ENCODE data around the gene MPP3. TPM values are rescaled to one million over a fixed set of nuclear protein-coding genes. Genes with fewer than 3 reads are reported as not detected.

MPP3 gene
- total and polyA plus RNA-seq, 10 of the 15 experiments (the other 5 are each of a cell fraction or from before 2014, with no cell fraction given): not detected

DNA sequence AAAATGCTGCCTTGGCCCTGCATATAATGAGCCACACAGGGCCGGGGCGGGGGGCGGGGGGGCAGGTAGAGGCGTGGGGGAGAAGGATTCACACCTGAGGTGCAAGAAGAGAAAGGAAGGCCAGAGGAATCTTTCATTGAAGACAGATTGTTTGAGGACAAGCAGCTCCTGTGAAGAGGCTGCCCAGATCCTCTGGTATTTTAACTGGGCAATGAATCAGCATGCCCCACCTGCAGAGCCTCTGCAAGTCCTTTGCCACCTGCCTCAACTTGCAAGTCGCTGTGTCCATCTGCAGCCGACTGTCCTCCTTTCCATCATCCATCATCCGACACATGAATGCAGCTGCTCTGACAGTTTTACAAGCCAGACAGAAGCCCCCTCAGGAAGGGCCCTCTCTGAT is 73.1 kb downstream of the MPP3 start:
- Histone ChIP-seq H3K9ac (ENCODE audit: control insufficient read depth, insufficient read depth, low read length) (no peak overlapping the region), H3K27me3 (replicated peaks in 1 of 2; ENCODE audit: control insufficient read depth in 2 of 2, insufficient read depth in 2 of 2, low read length in 1 of 2) (peaks cover 5 to 6% of the 10 kb centered on the region in 2 experiments), H3K4me3 (no peak overlapping the region), H3K36me3 (ENCODE audit: control insufficient read depth in 2 of 2, insufficient read depth in 2 of 2, low read length in 1 of 2) (no peaks in the 10 kb centered on the region), H2AFZ (ENCODE audit: control insufficient read depth, low read depth, low read length) (no peak overlapping the region), H3K4me2 (ENCODE audit: control insufficient read depth, insufficient read depth) (no peak overlapping the region), H4K20me1 (ENCODE audit: control insufficient read depth, insufficient read depth) (no peaks in the 10 kb centered on the region), H3K9me3 (replicated peaks; ENCODE audit: control insufficient read depth, insufficient read depth, low read length) (no peaks in the 10 kb centered on the region), H3K27ac (ENCODE audit: control insufficient read depth, insufficient read depth) (no peak overlapping the region), H3K79me2 (ENCODE audit: control insufficient read depth, insufficient read depth, low read length) (no peaks in the 10 kb centered on the region), H3K4me1 (ENCODE audit: control insufficient read depth, insufficient read depth, low read length) (no peaks in the 10 kb centered on the region)
- intact Hi-C loops (cut with micrococcal nuclease; ENCODE audit: unreplicated experiment) (loop anchor here (1.0 to 5.0 kb wide), 3 partner anchors 66 to 368 kb away; no protein-coding TSS in a partner anchor), in situ Hi-C loops (cut with MboI) (loop anchor here (5.0 kb wide), 2 partner anchors 63 to 183 kb away; no protein-coding TSS in a partner anchor)
- ChIA-PET POLR2A (no interaction called here), CTCF (interaction anchor here (0.6 to 14.6 kb wide), 19 partner anchors 7 to 446 kb away, joined by 3 to 515 read pairs (median 6); no protein-coding TSS in a partner anchor), SMC1A (ENCODE audit: uncharacterized antibody, unreplicated experiment) (interaction anchor here (1.1 to 7.4 kb wide), 6 partner anchors 63 to 186 kb away, joined by 3 to 171 read pairs (median 5); no protein-coding TSS in a partner anchor), RAD21 (ENCODE audit: unreplicated experiment) (interaction anchor here (0.8 to 11.0 kb wide), 7 partner anchors 10 to 291 kb away, joined by 3 to 171 read pairs (median 6); no protein-coding TSS in a partner anchor)
- no peak for TF ChIP-seq BMI1 (IDR thresholded peaks at IDR 0.05; ENCODE audit: borderline replicate concordance)
- TF ChIP-seq BCLAF1 (IDR thresholded peaks at IDR 0.05): no peak
- no peak for TF ChIP-seq TAF1 (IDR thresholded peaks at IDR 0.05; ENCODE audit: borderline replicate concordance, low read depth, low read length)
- TF ChIP-seq, protein P1, sequence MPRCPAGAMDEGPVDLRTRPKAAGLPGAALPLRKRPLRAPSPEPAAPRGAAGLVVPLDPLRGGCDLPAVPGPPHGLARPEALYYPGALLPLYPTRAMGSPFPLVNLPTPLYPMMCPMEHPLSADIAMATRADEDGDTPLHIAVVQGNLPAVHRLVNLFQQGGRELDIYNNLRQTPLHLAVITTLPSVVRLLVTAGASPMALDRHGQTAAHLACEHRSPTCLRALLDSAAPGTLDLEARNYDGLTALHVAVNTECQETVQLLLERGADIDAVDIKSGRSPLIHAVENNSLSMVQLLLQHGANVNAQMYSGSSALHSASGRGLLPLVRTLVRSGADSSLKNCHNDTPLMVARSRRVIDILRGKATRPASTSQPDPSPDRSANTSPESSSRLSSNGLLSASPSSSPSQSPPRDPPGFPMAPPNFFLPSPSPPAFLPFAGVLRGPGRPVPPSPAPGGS (IDR thresholded peaks at IDR 0.05; ENCODE audit: borderline replicate concordance, insufficient read depth, low read depth, low read length, poor library complexity, severe bottlenecking): no peak
- no peak for TF ChIP-seq PML (IDR thresholded peaks at IDR 0.05; ENCODE audit: low read length)
- TF ChIP-seq FOXK2 (IDR thresholded peaks at IDR 0.05): no peak
- no peak for TF ChIP-seq CEBPB (IDR thresholded peaks at IDR 0.05; ENCODE audit: borderline replicate concordance in 1 of 2, low read depth in 2 of 2, low read length in 2 of 2)
- no peak for TF ChIP-seq NFIC (IDR thresholded peaks at IDR 0.05; ENCODE audit: low read depth, low read length)
- TF ChIP-seq CBFB (IDR thresholded peaks at IDR 0.05; ENCODE audit: low read depth): no peak
- TF ChIP-seq HDAC2 (IDR thresholded peaks at IDR 0.05): no peak
- no peak for TF ChIP-seq EZH2 (IDR thresholded peaks at IDR 0.05; ENCODE audit: borderline replicate concordance, control insufficient read depth, low read depth, low read length)
- no peak for TF ChIP-seq CUX1 (IDR thresholded peaks at IDR 0.05; ENCODE audit: insufficient replicate concordance, low read depth, low read length)
- no TSS peak for BruUV-seq (replicated peaks)
- peak; percentile 7 for FAIRE-seq
- 39% methylated on average over 6 of the region's 7 CpGs for WGBS (ENCODE audit: insufficient coverage, insufficient replicate concordance, low lambda C conversion rate, missing lambda C conversion rate)
- ATAC-seq: no peak
- no peak for DNase-seq (ENCODE audit: low read depth, low spot score)

Measured in GM12878 (cell line).